ENCODE results near the gene DOCK7.
"Not testable (repeated sequence)": the region's sequence is repeated elsewhere in the genome, so short reads cannot be mapped to it uniquely, and the experiment has no call there.

Gene DOCK7

GRCh38 chr1:62588000-62588399 lies 100.2 kb downstream of the DOCK7 start:
- no peak for TF ChIP-seq CTCF (IDR thresholded peaks at IDR 0.05; ENCODE audit: low read depth, low read length, missing control alignments)
- no peak overlapping the region for H3K4me3 ChIP-seq (ENCODE audit: low read depth, low read length)
- in situ Hi-C loops (cut with HindIII; ENCODE audit: low sequenced_read_pairs): no loop called here
- DNase-seq (ENCODE audit: low read depth): no peak

- no peak for TF ChIP-seq CTCF (IDR thresholded peaks at IDR 0.05; ENCODE audit: low read depth, low read length, missing control alignments)
- in situ Hi-C loops (cut with HindIII; ENCODE audit: low sequenced_read_pairs): no loop called here
- no peak overlapping the region for H3K4me3 ChIP-seq (ENCODE audit: low read depth, low read length)
- no peak for DNase-seq (ENCODE audit: low read depth)
Measured at GRCh38 chr1:62585469-62586155, 102.6 kb downstream of the DOCK7 start.

- no peak overlapping the region for H3K4me3 ChIP-seq (ENCODE audit: low read depth, low read length)
- in situ Hi-C loops (cut with HindIII; ENCODE audit: low sequenced_read_pairs): no loop called here
- DNase-seq (ENCODE audit: low read depth): no peak
- TF ChIP-seq CTCF (IDR thresholded peaks at IDR 0.05; ENCODE audit: low read depth, low read length, missing control alignments): no peak
Measured at GRCh38 chr1:62573675-62574074, 114.5 kb downstream of the DOCK7 start.

GRCh38 chr1:62572476-62572875 lies 115.7 kb downstream of the DOCK7 start:
- DNase-seq (ENCODE audit: low read depth): no peak
- TF ChIP-seq CTCF (IDR thresholded peaks at IDR 0.05; ENCODE audit: low read depth, low read length, missing control alignments): no peak
- H3K4me3 ChIP-seq (ENCODE audit: low read depth, low read length): no peak overlapping the region
- in situ Hi-C loops (cut with HindIII; ENCODE audit: low sequenced_read_pairs): no loop called here

GRCh38 chr1:62571517-62571916 lies 116.7 kb downstream of the DOCK7 start:
- DNase-seq (ENCODE audit: low read depth); H3K4me3 ChIP-seq (ENCODE audit: low read depth, low read length); in situ Hi-C loops (cut with HindIII; ENCODE audit: low sequenced_read_pairs): not testable (repeated sequence)

GRCh38 chr1:62567926-62568325 lies 120.3 kb downstream of the DOCK7 start:
- H3K4me3 ChIP-seq (ENCODE audit: low read depth, low read length); in situ Hi-C loops (cut with HindIII; ENCODE audit: low sequenced_read_pairs); DNase-seq (ENCODE audit: low read depth): not testable (repeated sequence)

- in situ Hi-C loops (cut with HindIII; ENCODE audit: low sequenced_read_pairs); H3K4me3 ChIP-seq (ENCODE audit: low read depth, low read length); DNase-seq (ENCODE audit: low read depth): not testable (repeated sequence)
Measured at GRCh38 chr1:62567182-62567581, 121.0 kb downstream of the DOCK7 start.

GRCh38 chr1:62561306-62561705 lies 126.9 kb downstream of the DOCK7 start:
- TF ChIP-seq CTCF (IDR thresholded peaks at IDR 0.05; ENCODE audit: low read depth, low read length, missing control alignments): no peak
- no peak for DNase-seq (ENCODE audit: low read depth)
- in situ Hi-C loops (cut with HindIII; ENCODE audit: low sequenced_read_pairs): no loop called here
- no peak overlapping the region for H3K4me3 ChIP-seq (ENCODE audit: low read depth, low read length)
